Thymus (tissue), 11 donors: Measurements from ENCODE around the gene KCNJ6. TPM values are rescaled to one million over a fixed set of nuclear protein-coding genes. Genes with fewer than 3 reads are reported as not detected.

Source experiments
- DNase-seq, 9 donors: peaks; one replicate each; pipeline ENCODE4 v3.0.0-alpha.2; 2013; ENCODE audit warnings: low spot score in 9 of 9, low read depth in 6 of 9, missing footprints in 1 of 9
- H3K27ac ChIP-seq, 2 donors: one replicate each; pipeline ENCODE4 v1.5.1; 2013; ENCODE audit warnings: control low read depth in 1 of 2, low read depth in 1 of 2, low read length in 1 of 2, mild to moderate bottlenecking in 1 of 2, moderate library complexity in 1 of 2
- H3K27me3 ChIP-seq, 2 donors: one replicate each; pipeline ENCODE4 v1.5.1; 2013; ENCODE audit warnings: low read length in 1 of 2; ENCODE audit not compliant: control insufficient read depth in 2 of 2, insufficient read depth in 1 of 2
- H3K36me3 ChIP-seq, 2 donors: one replicate each; pipeline ENCODE4 v1.5.1; 2013; ENCODE audit warnings: low read length in 1 of 2, mild to moderate bottlenecking in 1 of 2, moderate library complexity in 1 of 2; ENCODE audit not compliant: control insufficient read depth in 2 of 2, insufficient read depth in 2 of 2
- H3K4me1 ChIP-seq, 2 donors: one replicate each; pipeline ENCODE4 v1.5.1; 2013; ENCODE audit warnings: low read length in 2 of 2; ENCODE audit not compliant: control insufficient read depth in 2 of 2, insufficient read depth in 2 of 2
- H3K4me3 ChIP-seq, 2 donors: one replicate each; pipeline ENCODE4 v1.5.1; 2013; ENCODE audit warnings: low read length in 2 of 2, control low read depth in 1 of 2, mild to moderate bottlenecking in 1 of 2
- H3K9me3 ChIP-seq, 2 donors: one replicate each; pipeline ENCODE4 v1.5.1; 2013; ENCODE audit warnings: low read length in 1 of 2, mild to moderate bottlenecking in 1 of 2; ENCODE audit not compliant: control insufficient read depth in 2 of 2, insufficient read depth in 1 of 2
- WGBS: extraction: QIAGEN DNeasy Blood & Tissue Kit; methylation state at CpG from one replicate; pipeline ENCODE4 v1.1.7; 2013; 5-methylcytosine and 5-hydroxymethylcytosine counted together
- polyA plus RNA-seq: library from polyadenylated mRNA; stranded (reverse); fragments of 200-250 nt; gene quantifications from one replicate; pipeline ENCODE4 v1.2.3, GENCODE V29; 2013
- total RNA-seq: library from RNA; stranded (reverse); fragments of 120-200 nt; gene quantifications from one replicate; pipeline ENCODE4 v1.2.4, GENCODE V29; 2013
- donor health status: healthy.

KCNJ6 gene
- total and polyA plus RNA-seq, 2 donors: under 0.01 to 0.02 TPM

DNA sequence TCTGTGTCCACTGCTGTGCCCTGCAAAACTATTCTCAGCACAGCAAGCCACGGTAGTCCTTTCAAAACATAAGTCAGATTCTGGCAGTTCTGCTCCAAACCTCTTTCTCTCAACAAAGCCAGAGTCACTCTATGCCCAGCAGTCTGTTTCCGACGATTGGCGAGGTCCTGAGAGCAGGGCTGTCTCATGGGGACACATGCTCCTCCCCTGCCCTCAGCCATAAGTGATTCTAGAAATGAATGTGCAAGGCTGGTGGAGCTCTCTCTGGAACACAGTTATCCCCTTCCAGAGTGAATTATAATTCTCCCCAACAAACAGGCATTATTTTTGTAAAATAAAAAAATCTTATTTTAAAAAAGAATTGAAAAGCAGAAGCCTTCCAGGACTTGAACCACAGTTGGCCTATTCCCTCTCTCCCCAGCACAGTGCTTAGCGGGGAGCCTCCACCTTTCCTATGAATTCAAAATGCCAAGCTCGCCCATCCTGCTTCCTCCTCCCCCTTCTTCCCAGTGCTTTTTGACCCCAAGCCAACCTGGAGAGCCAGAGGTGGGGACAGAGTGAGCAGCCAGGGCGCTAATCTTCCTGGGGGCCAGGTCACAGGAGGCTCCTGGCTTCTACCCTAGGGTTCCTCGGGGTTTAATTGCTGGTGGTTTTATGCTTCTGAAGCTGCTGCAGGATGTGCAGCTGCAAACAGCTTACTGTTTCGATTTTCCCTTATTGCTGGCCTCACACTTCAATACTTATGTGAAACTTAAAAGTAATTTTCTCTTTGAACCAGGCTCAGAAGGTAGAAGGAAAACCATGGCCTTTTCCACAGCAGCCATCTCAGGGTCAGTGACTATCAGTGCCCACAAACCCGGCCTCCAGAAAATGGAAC is 41.1 kb downstream of the KCNJ6 start:
- H3K27me3 ChIP-seq: no peaks in the 10 kb centered on the region
- no peak overlapping the region for H3K4me3 ChIP-seq
- no peaks in the 10 kb centered on the region for H3K9me3 ChIP-seq
- DNase-seq: peak in 1 of 9 donors; percentile 2
- 63% methylated on average over 10 of the region's 10 CpGs for WGBS
- peaks cover 2 to 5% of the 10 kb centered on the region in 2 donors for H3K4me1 ChIP-seq
- no peak overlapping the region for H3K27ac ChIP-seq
- H3K36me3 ChIP-seq: no peaks in the 10 kb centered on the region

DNA sequence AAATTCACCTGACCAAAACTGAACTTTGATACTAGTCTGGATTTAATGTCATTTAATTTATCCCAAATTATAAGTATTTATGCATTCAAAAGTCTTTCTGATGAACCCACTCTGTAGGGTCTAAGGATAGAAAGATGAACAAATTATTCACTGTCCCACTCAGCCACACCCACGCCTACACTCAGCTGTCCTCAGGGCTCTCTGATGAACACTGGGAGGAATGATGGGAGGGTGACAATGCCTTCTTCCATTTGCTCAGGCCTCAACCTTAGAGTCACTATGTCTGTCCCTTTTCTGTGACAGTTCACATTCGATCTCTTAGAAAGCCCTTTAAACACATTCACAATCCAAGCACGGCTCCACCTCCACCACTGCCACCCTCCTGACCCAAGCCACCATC is 41.8 kb downstream of the KCNJ6 start:
- H3K27ac ChIP-seq: no peak overlapping the region
- no peaks in the 10 kb centered on the region for H3K9me3 ChIP-seq
- no peak for DNase-seq
- no peaks in the 10 kb centered on the region for H3K36me3 ChIP-seq
- 65% methylated on average over 3 of the region's 3 CpGs for WGBS
- H3K4me3 ChIP-seq: no peak overlapping the region
- no peaks in the 10 kb centered on the region for H3K27me3 ChIP-seq
- peaks cover 2 to 5% of the 10 kb centered on the region in 2 donors for H3K4me1 ChIP-seq

- Histone ChIP-seq H3K4me3 (no peak overlapping the region), H3K27ac (no peak overlapping the region), H3K36me3 (no peaks in the 10 kb centered on the region), H3K27me3 (no peaks in the 10 kb centered on the region), H3K9me3 (no peaks in the 10 kb centered on the region), H3K4me1 (peaks cover 2 to 5% of the 10 kb centered on the region in 2 donors)
- no peak for DNase-seq
- 82% methylated on average over 3 of the region's 3 CpGs for WGBS
Measured at GRCh38 chr21:37873655-37874054, 42.6 kb downstream of the KCNJ6 start.

DNA sequence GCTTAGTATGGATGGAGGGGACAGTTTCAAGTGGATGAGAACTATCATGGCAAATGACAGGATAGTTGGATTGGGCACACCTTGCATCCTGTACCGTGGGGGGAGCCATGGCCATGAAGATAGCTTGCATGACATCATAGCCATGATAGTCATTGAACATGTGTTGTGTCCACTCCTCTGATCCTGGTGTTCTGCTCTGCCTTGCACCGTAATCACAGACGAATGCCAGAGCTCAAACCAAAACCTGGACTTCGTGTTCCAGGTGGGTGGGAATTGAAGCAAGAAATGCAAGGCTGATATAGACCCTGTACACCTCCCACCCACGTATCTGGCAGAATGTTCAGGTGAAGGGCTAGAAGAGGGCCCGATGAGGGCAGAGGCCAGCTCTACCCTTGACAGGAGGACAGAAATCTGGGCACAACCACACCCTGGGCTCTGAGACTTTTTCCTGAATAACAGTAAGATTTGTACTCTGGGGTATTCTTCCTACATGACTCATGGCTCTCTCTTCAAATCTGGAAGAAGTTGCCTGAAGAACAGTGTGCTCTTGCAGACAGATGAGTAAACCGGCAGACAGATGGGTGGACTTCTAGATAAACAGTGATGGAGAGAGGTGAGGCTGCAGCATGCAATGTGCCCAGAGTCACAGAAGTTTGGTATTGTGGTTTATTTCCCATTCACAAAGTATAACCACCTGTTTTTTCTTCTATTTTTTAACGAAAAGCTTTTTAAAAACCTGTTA is 45.0 kb downstream of the KCNJ6 start:
- DNase-seq: no peak

GRCh38 chr21:37870221-37870620 is 46.0 kb downstream of the KCNJ6 start:
- Histone ChIP-seq H3K36me3 (no peaks in the 10 kb centered on the region), H3K27ac (no peak overlapping the region), H3K27me3 (no peaks in the 10 kb centered on the region), H3K9me3 (no peaks in the 10 kb centered on the region), H3K4me1 (peaks cover under 1 to 1% of the 10 kb centered on the region in 2 donors), H3K4me3 (no peak overlapping the region)
- no peak for DNase-seq
- WGBS: 82% methylated on average over 2 of the region's 2 CpGs

More for the DNA sequence above, 45.0 kb downstream of the KCNJ6 start:
- Histone ChIP-seq H3K27me3 (no peaks in the 10 kb centered on the region), H3K9me3 (no peaks in the 10 kb centered on the region), H3K4me1 (peaks cover 2 to 5% of the 10 kb centered on the region in 2 donors), H3K4me3 (no peak overlapping the region), H3K36me3 (no peaks in the 10 kb centered on the region), H3K27ac (no peak overlapping the region)
- WGBS: 83% methylated on average over 8 of the region's 8 CpGs

- Histone ChIP-seq H3K4me3 (no peak overlapping the region), H3K27me3 (no peaks in the 10 kb centered on the region), H3K4me1 (no peaks in the 10 kb centered on the region), H3K9me3 (no peaks in the 10 kb centered on the region), H3K36me3 (no peaks in the 10 kb centered on the region), H3K27ac (no peak overlapping the region)
- no peak for DNase-seq
Measured at GRCh38 chr21:37869661-37870060, 46.6 kb downstream of the KCNJ6 start.

DNA sequence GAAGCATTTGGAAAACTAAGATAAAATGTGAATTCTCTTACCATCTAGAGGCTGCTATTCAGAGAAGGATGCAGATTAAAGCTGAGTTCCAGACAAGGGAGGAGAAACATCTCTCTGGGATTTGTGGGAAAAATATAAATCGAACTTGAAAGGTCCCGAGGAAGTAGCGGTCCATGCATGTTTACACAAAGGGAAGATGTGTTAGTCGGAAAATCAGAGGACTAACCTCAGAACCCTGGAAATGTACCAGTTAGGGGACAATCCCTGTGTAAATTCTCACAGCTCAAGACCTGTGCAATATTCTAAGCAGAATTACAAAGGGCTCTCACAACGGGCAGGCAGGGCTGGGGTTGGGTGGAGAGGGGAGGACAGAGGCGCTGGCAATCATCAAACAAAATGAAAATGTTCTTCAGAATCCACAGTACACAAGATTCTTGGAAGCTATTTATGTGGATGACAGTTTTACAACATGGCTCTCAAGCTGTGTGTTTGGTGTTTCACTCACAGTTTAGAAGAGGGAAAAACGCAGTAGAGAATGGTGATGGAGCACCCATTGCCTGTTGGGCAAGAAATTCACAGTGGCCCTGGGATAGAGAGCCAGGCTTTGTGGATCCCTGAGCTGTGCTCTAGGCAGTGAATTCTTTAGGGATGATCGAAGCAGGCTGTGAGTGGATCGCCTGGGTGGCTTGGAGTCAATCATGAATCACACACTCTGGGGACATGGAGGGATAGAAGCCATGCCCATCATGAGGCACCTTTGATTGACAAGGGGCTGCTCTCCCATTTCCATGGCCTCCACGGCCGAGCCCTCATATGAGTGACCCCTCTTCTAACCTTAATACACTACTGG is 47.6 kb downstream of the KCNJ6 start:
- DNase-seq: no peak
- no peaks in the 10 kb centered on the region for H3K9me3 ChIP-seq
- H3K27ac ChIP-seq: no peak overlapping the region
- no peak overlapping the region for H3K4me3 ChIP-seq
- H3K4me1 ChIP-seq: no peaks in the 10 kb centered on the region
- H3K27me3 ChIP-seq: no peaks in the 10 kb centered on the region
- 95% methylated on average over 11 of the region's 11 CpGs for WGBS
- H3K36me3 ChIP-seq: no peaks in the 10 kb centered on the region

DNA sequence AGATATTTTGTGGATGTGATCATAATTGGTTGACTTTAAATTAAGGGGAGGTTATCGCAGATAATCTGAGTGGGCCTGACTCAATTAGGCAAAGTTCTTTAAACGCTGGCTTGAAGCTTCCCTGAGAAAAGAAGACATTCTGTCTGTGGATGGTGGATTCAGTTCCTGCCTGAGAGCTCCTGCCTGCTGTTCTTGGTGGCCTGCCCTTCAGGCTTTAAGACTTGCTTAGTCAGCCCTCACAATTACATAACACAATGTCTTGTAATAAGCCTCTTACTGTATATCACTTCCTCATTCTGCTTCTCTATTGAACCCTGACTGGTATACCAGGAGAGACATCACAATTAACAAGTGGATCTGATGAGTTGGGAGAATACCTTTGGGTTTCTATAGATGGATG is 50.2 kb downstream of the KCNJ6 start:
- DNase-seq: peak in 1 of 9 donors; percentile 6
- Histone ChIP-seq H3K9me3 (no peaks in the 10 kb centered on the region), H3K27me3 (no peaks in the 10 kb centered on the region), H3K4me3 (no peak overlapping the region), H3K4me1 (no peaks in the 10 kb centered on the region), H3K36me3 (no peaks in the 10 kb centered on the region), H3K27ac (no peak overlapping the region)
- WGBS: 65% methylated on average over 2 of the region's 2 CpGs
